ENCODE data around the gene HSFX3. TPM values are rescaled to one million over a fixed set of nuclear protein-coding genes. Genes with fewer than 3 reads are reported as not detected.
A peak's percentile ranks its signal among the peaks of the same experiment; 100 is the strongest.
"Not testable (repeated sequence)": the region's sequence is repeated elsewhere in the genome, so short reads cannot be mapped to it uniquely, and the experiment has no call there.

HSFX3 gene
- total RNA-seq, 2 donors from 2014 or later, result 0.50 to 0.74 TPM

DNA sequence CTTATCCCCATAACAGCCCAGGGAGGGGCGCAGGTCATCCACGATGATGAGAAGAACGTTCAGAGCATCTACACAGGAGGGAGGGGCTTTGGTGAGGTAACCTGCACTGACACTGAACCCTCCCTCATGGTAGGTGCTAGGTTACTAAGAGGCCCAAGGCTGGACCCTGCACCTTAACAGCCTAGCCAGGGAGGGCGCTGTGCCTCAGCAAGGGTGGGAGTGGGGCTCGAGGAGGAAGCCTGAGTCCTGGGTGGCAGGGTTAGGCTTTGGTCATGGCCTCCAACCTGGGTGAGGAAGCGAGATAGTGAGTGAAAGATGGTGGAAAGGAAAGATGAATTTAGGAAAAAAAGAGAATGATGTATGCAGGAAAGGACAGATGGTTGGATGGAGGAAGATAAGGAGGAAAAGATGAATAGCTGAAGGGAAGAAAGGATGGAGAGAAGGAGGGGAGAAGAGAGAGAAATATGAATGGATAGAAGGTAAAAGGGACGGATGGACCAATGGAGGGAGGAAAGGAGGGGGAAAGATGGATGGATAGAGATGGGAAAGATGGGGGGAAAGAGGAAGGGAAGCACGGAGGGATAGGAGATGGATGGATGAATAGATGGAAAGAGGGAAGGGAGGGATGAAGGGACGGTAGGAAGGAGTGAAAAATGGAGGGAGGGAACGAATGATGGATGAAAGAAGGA lies 45.4 kb downstream of the HSFX3 start:
- H3K36me3 ChIP-seq, result no peaks in the 10 kb centered on the region
- no peak for TF ChIP-seq POLR2AphosphoS5 (IDR thresholded peaks at IDR 0.05)
- no peak for TF ChIP-seq POLR2A (IDR thresholded peaks at IDR 0.05)
- TF ChIP-seq, protein P1, sequence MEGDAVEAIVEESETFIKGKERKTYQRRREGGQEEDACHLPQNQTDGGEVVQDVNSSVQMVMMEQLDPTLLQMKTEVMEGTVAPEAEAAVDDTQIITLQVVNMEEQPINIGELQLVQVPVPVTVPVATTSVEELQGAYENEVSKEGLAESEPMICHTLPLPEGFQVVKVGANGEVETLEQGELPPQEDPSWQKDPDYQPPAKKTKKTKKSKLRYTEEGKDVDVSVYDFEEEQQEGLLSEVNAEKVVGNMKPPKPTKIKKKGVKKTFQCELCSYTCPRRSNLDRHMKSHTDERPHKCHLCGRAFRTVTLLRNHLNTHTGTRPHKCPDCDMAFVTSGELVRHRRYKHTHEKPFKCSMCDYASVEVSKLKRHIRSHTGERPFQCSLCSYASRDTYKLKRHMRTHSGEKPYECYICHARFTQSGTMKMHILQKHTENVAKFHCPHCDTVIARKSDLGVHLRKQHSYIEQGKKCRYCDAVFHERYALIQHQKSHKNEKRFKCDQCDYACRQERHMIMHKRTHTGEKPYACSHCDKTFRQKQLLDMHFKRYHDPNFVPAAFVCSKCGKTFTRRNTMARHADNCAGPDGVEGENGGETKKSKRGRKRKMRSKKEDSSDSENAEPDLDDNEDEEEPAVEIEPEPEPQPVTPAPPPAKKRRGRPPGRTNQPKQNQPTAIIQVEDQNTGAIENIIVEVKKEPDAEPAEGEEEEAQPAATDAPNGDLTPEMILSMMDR (IDR thresholded peaks at IDR 0.05), result no peak
- peak overlapping the region; percentile 77 to 79 for H3K27ac ChIP-seq
- intact Hi-C loops (cut with DNase I), result no loop called here
- no peak for DNase-seq (ENCODE audit: low spot score)
- no peaks in the 10 kb centered on the region for H3K4me1 ChIP-seq (replicated peaks)
- H3K4me3 ChIP-seq, result peak overlapping the region; percentile 51 to 54
- 27% methylated on average over 5 of the region's 10 CpGs for WGBS
- no peaks in the 10 kb centered on the region for H3K27me3 ChIP-seq (replicated peaks; ENCODE audit: insufficient read depth)
- no peaks in the 10 kb centered on the region for H3K9me3 ChIP-seq

DNA sequence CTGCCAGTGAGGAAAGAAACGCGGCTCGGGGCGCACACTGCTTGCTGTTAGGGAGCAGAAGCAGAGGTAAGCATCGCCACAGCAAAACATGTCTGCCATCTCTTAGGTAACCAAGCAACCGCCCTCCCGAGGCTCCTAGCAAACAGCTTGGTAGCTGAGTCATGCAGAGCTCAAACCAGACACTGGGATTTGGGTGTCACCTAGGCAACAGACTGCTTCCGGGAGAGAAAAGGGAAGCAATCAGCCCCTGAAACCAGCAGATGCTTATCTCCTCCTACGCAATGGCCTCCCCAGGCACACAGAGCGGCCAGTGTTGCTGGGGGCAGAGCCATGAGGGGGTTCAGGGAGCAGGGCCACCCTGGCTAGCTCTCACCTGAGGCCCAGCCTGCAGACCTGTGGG lies 46.3 kb downstream of the HSFX3 start:
- not testable (repeated sequence) for DNase-seq (ENCODE audit: low spot score); H3K4me3 ChIP-seq; H3K27ac ChIP-seq

DNA sequence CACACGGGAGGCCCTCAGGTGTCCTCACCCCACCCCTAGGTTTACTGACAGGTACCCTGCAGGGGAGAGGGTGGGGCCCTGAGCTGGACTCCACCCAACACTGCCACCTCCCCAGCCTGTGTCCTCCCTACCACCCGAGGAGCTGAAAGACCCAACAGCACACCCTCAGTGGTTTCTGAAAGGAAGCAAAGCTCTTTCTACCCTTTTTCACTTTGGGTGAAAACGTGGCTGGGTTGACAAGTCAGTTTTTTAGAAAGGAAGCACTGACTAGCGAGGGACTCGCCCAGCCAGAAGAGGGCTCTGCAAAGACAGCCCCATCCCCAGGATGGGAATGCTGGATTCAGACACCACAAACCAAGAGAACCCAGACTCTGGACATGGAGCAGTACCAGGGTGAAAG lies 46.8 kb downstream of the HSFX3 start:
- DNase-seq (ENCODE audit: low spot score); H3K36me3 ChIP-seq; H3K27me3 ChIP-seq (replicated peaks; ENCODE audit: insufficient read depth); H3K4me3 ChIP-seq; intact Hi-C loops (cut with DNase I); H3K9me3 ChIP-seq; H3K27ac ChIP-seq; H3K4me1 ChIP-seq (replicated peaks): not testable (repeated sequence)
- 50% methylated on average over 2 of the region's 5 CpGs for WGBS

More for the DNA sequence above, 46.3 kb downstream of the HSFX3 start:
- H3K4me1 ChIP-seq (replicated peaks); intact Hi-C loops (cut with DNase I); H3K36me3 ChIP-seq; H3K27me3 ChIP-seq (replicated peaks; ENCODE audit: insufficient read depth); H3K9me3 ChIP-seq: not testable (repeated sequence)
- no CpG with 5 or more reads among the region's 10 CpGs for WGBS

DNA sequence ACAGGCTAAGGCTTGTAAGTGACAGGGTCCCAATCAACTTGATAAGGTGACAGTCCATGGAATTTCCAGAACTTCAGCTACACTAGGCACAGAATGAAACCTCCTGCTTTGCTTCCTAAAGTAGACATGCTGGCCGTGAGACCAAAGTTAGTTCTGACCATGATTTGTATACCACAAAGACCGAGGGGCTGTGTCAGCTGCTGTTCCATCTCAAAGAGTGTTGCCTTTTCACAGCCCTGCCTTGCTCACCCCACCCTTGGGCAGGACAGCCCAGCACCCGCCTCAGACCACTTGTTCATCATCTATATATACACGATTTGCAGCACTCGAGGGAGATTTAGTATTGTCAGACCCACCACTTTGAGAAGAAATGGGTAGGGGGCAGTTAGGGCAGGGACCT lies 50.0 kb downstream of the HSFX3 start:
- DNase-seq (ENCODE audit: low spot score), result no peak
- H3K27ac ChIP-seq, result no peak overlapping the region
- no peak overlapping the region for H3K4me3 ChIP-seq
- TF ChIP-seq, protein P1 (IDR thresholded peaks at IDR 0.05), result no peak
- no peak for TF ChIP-seq POLR2A (IDR thresholded peaks at IDR 0.05)
- no peak for TF ChIP-seq POLR2AphosphoS5 (IDR thresholded peaks at IDR 0.05)
- WGBS, result 84% methylated on average over 4 of the region's 5 CpGs
- H3K27me3 ChIP-seq (replicated peaks; ENCODE audit: insufficient read depth), result no peaks in the 10 kb centered on the region
- H3K9me3 ChIP-seq, result no peaks in the 10 kb centered on the region
- no peaks in the 10 kb centered on the region for H3K4me1 ChIP-seq (replicated peaks)
- intact Hi-C loops (cut with DNase I), result no loop called here
- no peaks in the 10 kb centered on the region for H3K36me3 ChIP-seq

DNA sequence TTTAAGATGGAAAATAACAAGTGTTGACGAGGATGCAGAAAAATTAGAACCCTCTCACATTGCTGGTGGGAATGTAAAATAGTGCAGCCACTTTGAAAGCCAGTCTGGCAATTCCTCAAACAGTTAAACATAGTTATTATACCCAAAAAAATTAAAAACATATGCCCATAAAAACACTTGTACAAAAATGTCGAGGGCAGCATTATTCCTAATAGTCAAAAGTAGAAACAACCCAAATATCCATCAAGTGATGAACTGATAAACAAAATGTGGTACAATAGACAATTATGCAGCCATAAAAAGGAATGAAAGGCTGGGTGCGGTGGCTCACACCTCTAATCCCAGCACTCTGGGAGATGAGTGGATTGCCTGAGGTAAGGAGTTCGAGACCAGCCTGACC lies 51.0 kb downstream of the HSFX3 start:
- 91% methylated on average over 4 of the region's 4 CpGs for WGBS
- no peak overlapping the region for H3K4me3 ChIP-seq
- H3K27me3 ChIP-seq (replicated peaks; ENCODE audit: insufficient read depth), result no peaks in the 10 kb centered on the region
- DNase-seq (ENCODE audit: low spot score), result no peak
- no peak overlapping the region for H3K27ac ChIP-seq
- intact Hi-C loops (cut with DNase I), result no loop called here
- no peaks in the 10 kb centered on the region for H3K36me3 ChIP-seq
- no peaks in the 10 kb centered on the region for H3K4me1 ChIP-seq (replicated peaks)
- H3K9me3 ChIP-seq, result no peaks in the 10 kb centered on the region
- TF ChIP-seq POLR2AphosphoS5 (IDR thresholded peaks at IDR 0.05), result no peak
- no peak for TF ChIP-seq POLR2A (IDR thresholded peaks at IDR 0.05)
- TF ChIP-seq, protein P1 (IDR thresholded peaks at IDR 0.05), result no peak

Other genes with a start within 250 kb of the HSFX3 start
- 10 to 100 TPM; 47.4 to 82.9 TPM for gene IDS, start 44.6 kb downstream of the HSFX3 start, total RNA-seq
- 10 to 100 TPM; 13.9 to 17.7 TPM for gene EOLA1, start 8.9 kb downstream of the HSFX3 start, total RNA-seq
- 10 to 100 TPM in 1 of 2 donors, not detected in 1; 11.2 TPM for gene MAGEA9B, start 37.5 kb upstream of the HSFX3 start, total RNA-seq
- gene HSFX2, start 45.4 kb upstream of the HSFX3 start, total RNA-seq, result not detected
- 10 to 100 TPM; 18.4 to 53.2 TPM for gene TMEM185A, start 81.9 kb upstream of the HSFX3 start, total RNA-seq
- gene MAGEA11, start 162.1 kb upstream of the HSFX3 start, total RNA-seq, result 1 to 10 TPM in 1 of 2 donors, not detected in 1; 5.6 TPM
- gene HSFX1, start 224.1 kb upstream of the HSFX3 start, total RNA-seq, result 1 to 10 TPM; 1.2 to 6.2 TPM
- not detected for gene MAGEA9, start 232.0 kb upstream of the HSFX3 start, total RNA-seq